SK-N-SH treated with all-trans-retinoic acid at 6 μM for 48 hours (cell line): ENCODE data around the gene DCTN4.
"Not testable (repeated sequence)": the region's sequence is repeated elsewhere in the genome, so short reads cannot be mapped to it uniquely, and the experiment has no call there.

Source experiments
- ATAC-seq: fragments of 200-7000 bp; cut with Tn5 transposase; 3 replicates; pipeline ENCODE4 v1.9.1; 2020; ENCODE audit warnings: mild to moderate bottlenecking, moderate library complexity
- ARNTL ChIP-seq: fragments of 450-650 bp; formaldehyde crosslinking; IDR thresholded peaks from 2 replicates; pipeline ENCODE4 v1.5.0; 2020; ENCODE audit warnings: low read depth, mild to moderate bottlenecking, moderate library complexity, borderline replicate concordance
- BACH2 ChIP-seq: fragments of 250-450 bp; sonication (Bioruptor Pico); IDR thresholded peaks from 2 replicates; pipeline ENCODE4 v1.9.0; 2021; ENCODE audit warnings: mild to moderate bottlenecking, borderline replicate concordance
- CREB5 ChIP-seq: fragments of 250-450 bp; sonication (Bioruptor Pico); IDR thresholded peaks from 2 replicates; pipeline ENCODE4 v1.5.1; 2020; ENCODE audit warnings: low read depth, mild to moderate bottlenecking, moderate library complexity
- CSDC2 ChIP-seq: fragments of 250-450 bp; sonication (Bioruptor Pico); IDR thresholded peaks from 2 replicates; pipeline ENCODE4 v1.5.0; 2020; ENCODE audit warnings: mild to moderate bottlenecking, moderate library complexity
- CSRNP3 ChIP-seq: fragments of 250-450 bp; sonication (Bioruptor Pico); IDR thresholded peaks from 2 replicates; pipeline ENCODE4 v1.5.1; 2021; ENCODE audit warnings: mild to moderate bottlenecking, moderate library complexity
- ESRRG ChIP-seq: fragments of 250-450 bp; sonication (Bioruptor Pico); IDR thresholded peaks from 2 replicates; pipeline ENCODE4 v1.6.1; 2021; ENCODE audit warnings: mild to moderate bottlenecking
- GLIS3 ChIP-seq: fragments of 250-450 bp; sonication (Bioruptor Pico); IDR thresholded peaks from 2 replicates; pipeline ENCODE4 v1.5.0; 2020; ENCODE audit warnings: mild to moderate bottlenecking, moderate library complexity
- ISL1 ChIP-seq: fragments of 250-450 bp; sonication (Bioruptor Pico); IDR thresholded peaks from 2 replicates; pipeline ENCODE4 v2.1.2; 2022; ENCODE audit warnings: mild to moderate bottlenecking, moderate library complexity
- PATZ1 ChIP-seq: fragments of 250-450 bp; sonication (Bioruptor Pico); IDR thresholded peaks from 2 replicates; pipeline ENCODE4 v1.8.0; 2020; ENCODE audit warnings: mild to moderate bottlenecking, moderate library complexity, borderline replicate concordance
- PPARA ChIP-seq: fragments of 250-450 bp; sonication (Bioruptor Pico); IDR thresholded peaks from 2 replicates; pipeline ENCODE4 v1.5.0; 2020; ENCODE audit warnings: mild to moderate bottlenecking, borderline replicate concordance
- RARB ChIP-seq: fragments of 250-450 bp; sonication (Bioruptor Pico); IDR thresholded peaks from 2 replicates; pipeline ENCODE4 v1.8.0; 2021; ENCODE audit warnings: mild to moderate bottlenecking, moderate library complexity
- SNAI2 ChIP-seq: fragments of 250-450 bp; sonication (Bioruptor Pico); IDR thresholded peaks from 2 replicates; pipeline ENCODE4 v1.5.0; 2020; ENCODE audit warnings: mild to moderate bottlenecking, moderate library complexity
- TOX ChIP-seq: fragments of 250-450 bp; sonication (Bioruptor Pico); IDR thresholded peaks from 2 replicates; pipeline ENCODE4 v1.8.0; 2021; ENCODE audit warnings: mild to moderate bottlenecking, moderate library complexity, borderline replicate concordance
- ZC3H10 ChIP-seq: fragments of 250-450 bp; sonication (Bioruptor Pico); IDR thresholded peaks from 2 replicates; pipeline ENCODE4 v1.5.1; 2021; ENCODE audit warnings: mild to moderate bottlenecking, moderate library complexity
- ZNF565 ChIP-seq: fragments of 450-650 bp; formaldehyde crosslinking; conservative IDR thresholded peaks from 2 replicates; pipeline ENCODE4 v1.5.0; 2020; ENCODE audit warnings: low read depth, mild to moderate bottlenecking, moderate library complexity
- ZNF8 ChIP-seq: fragments of 450-650 bp; formaldehyde crosslinking; IDR thresholded peaks from 2 replicates; pipeline ENCODE4 v1.5.0; 2020; ENCODE audit warnings: mild to moderate bottlenecking, moderate library complexity
- TF ChIP-seq, protein P1 (sequence below): fragments of 250-450 bp; sonication (Bioruptor Pico); IDR thresholded peaks from 2 replicates; pipeline ENCODE4 v1.5.0; 2020; ENCODE audit warnings: mild to moderate bottlenecking, moderate library complexity
- TF ChIP-seq, protein P2 (sequence below): fragments of 250-450 bp; sonication (Bioruptor Pico); IDR thresholded peaks from 2 replicates; pipeline ENCODE4 v1.8.0; 2021; ENCODE audit warnings: low read depth, mild to moderate bottlenecking, moderate library complexity, borderline replicate concordance

Gene DCTN4

GRCh38 chr5:150793423-150793888, 34.6 kb upstream of the DCTN4 start:
- not testable (repeated sequence) for ATAC-seq

- no peak for ATAC-seq
- no peak for TF ChIP-seq GLIS3 (CRISPR knock-in tag)
- no peak for TF ChIP-seq ZNF565 (CRISPR knock-in tag)
- TF ChIP-seq ARNTL (CRISPR knock-in tag): no peak
- no peak for TF ChIP-seq CSDC2
- TF ChIP-seq ZC3H10: no peak
- no peak for TF ChIP-seq PPARA (CRISPR knock-in tag)
- no peak for TF ChIP-seq ZNF8
- TF ChIP-seq, protein P1, sequence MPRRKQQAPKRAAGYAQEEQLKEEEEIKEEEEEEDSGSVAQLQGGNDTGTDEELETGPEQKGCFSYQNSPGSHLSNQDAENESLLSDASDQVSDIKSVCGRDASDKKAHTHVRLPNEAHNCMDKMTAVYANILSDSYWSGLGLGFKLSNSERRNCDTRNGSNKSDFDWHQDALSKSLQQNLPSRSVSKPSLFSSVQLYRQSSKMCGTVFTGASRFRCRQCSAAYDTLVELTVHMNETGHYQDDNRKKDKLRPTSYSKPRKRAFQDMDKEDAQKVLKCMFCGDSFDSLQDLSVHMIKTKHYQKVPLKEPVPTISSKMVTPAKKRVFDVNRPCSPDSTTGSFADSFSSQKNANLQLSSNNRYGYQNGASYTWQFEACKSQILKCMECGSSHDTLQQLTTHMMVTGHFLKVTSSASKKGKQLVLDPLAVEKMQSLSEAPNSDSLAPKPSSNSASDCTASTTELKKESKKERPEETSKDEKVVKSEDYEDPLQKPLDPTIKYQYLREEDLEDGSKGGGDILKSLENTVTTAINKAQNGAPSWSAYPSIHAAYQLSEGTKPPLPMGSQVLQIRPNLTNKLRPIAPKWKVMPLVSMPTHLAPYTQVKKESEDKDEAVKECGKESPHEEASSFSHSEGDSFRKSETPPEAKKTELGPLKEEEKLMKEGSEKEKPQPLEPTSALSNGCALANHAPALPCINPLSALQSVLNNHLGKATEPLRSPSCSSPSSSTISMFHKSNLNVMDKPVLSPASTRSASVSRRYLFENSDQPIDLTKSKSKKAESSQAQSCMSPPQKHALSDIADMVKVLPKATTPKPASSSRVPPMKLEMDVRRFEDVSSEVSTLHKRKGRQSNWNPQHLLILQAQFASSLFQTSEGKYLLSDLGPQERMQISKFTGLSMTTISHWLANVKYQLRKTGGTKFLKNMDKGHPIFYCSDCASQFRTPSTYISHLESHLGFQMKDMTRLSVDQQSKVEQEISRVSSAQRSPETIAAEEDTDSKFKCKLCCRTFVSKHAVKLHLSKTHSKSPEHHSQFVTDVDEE (CRISPR knock-in tag): no peak
- TF ChIP-seq PATZ1 (CRISPR knock-in tag): no peak
- TF ChIP-seq, protein P2, sequence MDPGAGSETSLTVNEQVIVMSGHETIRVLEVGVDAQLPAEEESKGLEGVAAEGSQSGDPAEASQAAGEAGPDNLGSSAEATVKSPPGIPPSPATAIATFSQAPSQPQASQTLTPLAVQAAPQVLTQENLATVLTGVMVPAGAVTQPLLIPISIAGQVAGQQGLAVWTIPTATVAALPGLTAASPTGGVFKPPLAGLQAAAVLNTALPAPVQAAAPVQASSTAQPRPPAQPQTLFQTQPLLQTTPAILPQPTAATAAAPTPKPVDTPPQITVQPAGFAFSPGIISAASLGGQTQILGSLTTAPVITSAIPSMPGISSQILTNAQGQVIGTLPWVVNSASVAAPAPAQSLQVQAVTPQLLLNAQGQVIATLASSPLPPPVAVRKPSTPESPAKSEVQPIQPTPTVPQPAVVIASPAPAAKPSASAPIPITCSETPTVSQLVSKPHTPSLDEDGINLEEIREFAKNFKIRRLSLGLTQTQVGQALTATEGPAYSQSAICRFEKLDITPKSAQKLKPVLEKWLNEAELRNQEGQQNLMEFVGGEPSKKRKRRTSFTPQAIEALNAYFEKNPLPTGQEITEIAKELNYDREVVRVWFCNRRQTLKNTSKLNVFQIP: no peak
- no peak for TF ChIP-seq BACH2 (CRISPR knock-in tag)
- TF ChIP-seq ESRRG: no peak
- TF ChIP-seq CREB5: no peak
- TF ChIP-seq SNAI2 (CRISPR knock-in tag): no peak
- TF ChIP-seq ISL1 (CRISPR knock-in tag): no peak
- TF ChIP-seq CSRNP3 (CRISPR knock-in tag): no peak
Observed at GRCh38 chr5:150791536-150791935, 32.7 kb upstream of the DCTN4 start.

- peak; percentile 92; the same call in 1 of the 2 replicates for TF ChIP-seq TOX (CRISPR knock-in tag)
- peak; percentile 69; the same call in 1 of the 2 replicates for TF ChIP-seq RARB (CRISPR knock-in tag)
- TF ChIP-seq ARNTL (CRISPR knock-in tag): no peak
- peak; percentile 73 for TF ChIP-seq PATZ1 (CRISPR knock-in tag)
- TF ChIP-seq ISL1 (CRISPR knock-in tag): peak; percentile 75
- no peak for TF ChIP-seq CREB5
- no peak for TF ChIP-seq PPARA (CRISPR knock-in tag)
- TF ChIP-seq ZC3H10: peak; percentile 70; the same call in 1 of the 2 replicates
- no peak for TF ChIP-seq ESRRG
- ATAC-seq: peak; percentile 95
Observed at GRCh38 chr5:150789943-150790611, 31.3 kb upstream of the DCTN4 start.
